Cortex of kidney (tissue), 1 donor: ENCODE results near the gene SDCBP2.

ENCODE experiments used
- DNase-seq: peaks from one replicate; lab custom pipeline; 2025; lab: John Stamatoyannopoulos, UW

Gene SDCBP2

DNA sequence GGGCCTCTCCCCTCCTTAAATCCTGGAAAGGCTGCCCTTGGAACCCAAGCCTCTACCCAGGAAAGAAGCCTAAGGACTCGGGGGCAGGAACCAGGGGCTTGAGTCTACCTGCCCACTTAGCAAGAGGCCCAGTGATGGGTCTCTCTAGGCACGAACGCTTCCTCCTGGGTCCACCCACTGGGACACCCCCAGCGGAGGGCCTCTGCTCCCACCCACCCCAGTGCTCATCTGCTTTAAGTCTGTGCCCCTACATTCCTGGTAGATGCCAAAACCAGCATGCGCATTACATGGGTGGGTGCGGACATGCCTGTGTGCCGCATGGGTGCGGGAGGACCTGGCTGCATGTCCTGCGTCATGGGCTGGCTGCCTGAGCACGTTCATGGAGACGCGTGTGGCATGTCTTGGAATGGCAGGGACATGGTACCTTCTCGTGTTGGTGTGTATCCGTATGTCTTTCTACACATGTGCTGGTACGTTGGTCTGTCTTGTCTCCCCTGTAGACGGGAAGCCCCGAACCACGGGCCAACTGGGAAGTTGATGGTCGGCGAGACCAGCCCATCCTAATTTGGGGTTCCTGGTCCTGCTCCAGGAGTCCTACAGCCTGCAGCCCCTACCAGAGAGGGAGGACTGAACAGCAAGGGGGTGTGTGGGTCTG is 33.5 kb downstream of the SDCBP2 start:
- DNase-seq, result no peak

DNA sequence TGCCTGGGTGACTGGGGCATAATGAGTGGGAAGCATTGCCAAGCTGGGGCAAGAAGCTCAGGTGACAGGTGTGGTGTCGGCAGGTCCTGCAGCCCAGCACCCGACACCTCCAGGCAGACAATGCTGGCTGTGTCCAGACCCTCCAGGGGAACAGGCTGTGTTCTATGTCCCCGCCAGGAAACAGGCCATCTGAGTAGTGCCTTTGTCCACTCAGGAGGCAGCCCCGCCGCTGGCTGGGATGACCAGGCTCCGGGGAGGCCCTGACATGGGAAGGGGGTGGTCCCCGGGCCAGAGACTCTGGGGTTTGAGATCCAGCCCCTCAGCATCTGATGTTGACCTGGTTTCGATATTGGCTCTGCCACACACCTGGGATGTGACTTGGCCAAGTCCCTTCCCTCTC is 34.4 kb downstream of the SDCBP2 start:
- DNase-seq, result no peak

DNA sequence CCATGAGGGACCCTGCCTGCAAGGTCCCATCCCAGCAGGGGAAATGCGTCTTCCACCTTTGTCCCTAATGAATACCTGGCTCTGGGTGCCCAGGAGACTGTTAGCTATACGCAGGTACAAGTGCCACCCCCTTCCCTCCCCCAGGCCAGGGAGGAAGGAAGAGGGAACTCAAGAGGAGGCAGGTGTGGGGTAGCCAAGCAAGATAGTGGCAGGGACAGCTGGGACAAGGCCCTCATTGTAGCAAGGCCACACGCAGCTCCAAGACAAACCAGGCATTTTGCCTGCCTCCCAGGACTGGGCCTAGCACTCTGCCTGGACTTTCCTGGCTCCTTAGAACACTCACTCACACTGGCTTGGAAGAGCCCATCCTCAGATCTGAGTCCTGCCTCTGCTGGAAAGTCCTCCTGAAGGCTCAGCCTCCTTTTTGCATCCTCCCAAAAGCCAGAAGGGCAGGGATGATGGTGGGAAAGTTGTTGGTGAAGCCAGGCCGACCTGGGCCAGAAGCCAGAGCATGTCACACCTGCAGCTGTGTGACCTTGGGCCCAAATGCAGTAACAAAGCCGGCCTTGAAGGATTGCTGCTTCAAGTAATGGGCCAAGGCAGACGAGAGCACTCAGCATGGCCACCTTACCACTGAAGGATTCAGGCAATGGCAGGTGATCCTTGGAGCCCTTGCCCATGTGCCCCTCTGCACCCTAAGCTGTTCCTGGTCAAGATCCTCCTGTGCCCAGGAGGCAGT is 35.1 kb downstream of the SDCBP2 start:
- DNase-seq, result no peak

GRCh38 chr20:1292620-1293019 is 36.3 kb downstream of the SDCBP2 start:
- DNase-seq, result no peak

GRCh38 chr20:1291191-1291741 is 37.7 kb downstream of the SDCBP2 start:
- DNase-seq, result no peak

DNA sequence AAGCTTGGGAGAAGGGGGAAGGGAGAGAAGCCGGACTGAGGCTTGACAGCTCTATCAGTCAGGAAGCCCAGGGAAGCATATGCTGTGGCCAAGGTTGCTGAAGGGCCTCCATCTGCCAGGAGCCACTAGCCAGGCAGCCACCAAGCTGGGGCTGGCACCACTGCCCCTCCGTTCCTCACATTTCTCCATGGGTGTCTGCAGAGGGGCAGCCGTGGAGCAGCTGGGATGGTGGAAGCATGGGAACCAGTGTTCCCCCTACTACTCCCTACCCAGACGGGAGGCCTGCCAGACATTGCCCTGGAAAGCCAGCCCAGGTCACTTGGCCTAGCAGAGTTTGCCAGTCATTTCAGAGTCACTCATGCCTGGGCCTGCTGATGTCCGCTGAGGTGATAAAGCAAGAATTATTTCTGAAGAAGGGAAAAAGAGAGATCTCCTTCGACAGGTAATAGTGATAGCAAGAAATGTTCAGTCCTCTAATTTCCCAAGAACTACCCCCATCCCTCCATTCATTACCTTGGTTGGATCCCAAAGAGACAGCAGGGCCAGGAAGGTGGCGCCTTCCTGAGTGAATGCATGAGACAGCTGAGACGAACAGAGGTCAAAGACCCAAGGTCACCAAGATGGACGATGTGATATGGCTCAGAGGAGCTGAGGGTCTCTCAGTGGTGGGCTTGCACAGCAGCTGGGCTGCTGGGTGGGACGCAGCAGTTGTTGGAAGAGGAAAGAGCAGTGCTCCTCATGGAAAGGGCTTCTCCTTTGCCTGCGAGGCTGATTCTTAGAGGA is 41.0 kb downstream of the SDCBP2 start:
- no peak for DNase-seq

DNA sequence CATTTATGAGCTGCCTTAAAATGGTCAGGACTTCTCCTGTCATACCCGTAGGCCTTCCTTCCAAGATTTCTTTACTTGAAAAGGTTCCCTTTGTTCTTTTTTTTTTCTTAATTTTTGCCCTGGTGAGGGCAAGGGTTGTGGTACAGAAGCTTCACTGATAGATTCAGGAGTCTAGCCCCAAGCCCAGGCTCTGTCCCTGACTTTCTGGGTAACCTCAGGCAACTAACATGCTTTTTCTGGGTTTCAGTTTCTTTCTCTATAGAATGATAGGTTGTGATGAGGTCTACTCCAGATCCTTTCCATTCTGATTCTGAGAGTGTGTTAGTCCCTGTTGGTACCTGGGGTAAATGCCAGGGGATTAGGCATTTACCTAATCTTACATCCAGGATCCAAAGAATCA is 41.6 kb downstream of the SDCBP2 start:
- no peak for DNase-seq

GRCh38 chr20:1286267-1287024 is 42.5 kb downstream of the SDCBP2 start:
- DNase-seq, result no peak

DNA sequence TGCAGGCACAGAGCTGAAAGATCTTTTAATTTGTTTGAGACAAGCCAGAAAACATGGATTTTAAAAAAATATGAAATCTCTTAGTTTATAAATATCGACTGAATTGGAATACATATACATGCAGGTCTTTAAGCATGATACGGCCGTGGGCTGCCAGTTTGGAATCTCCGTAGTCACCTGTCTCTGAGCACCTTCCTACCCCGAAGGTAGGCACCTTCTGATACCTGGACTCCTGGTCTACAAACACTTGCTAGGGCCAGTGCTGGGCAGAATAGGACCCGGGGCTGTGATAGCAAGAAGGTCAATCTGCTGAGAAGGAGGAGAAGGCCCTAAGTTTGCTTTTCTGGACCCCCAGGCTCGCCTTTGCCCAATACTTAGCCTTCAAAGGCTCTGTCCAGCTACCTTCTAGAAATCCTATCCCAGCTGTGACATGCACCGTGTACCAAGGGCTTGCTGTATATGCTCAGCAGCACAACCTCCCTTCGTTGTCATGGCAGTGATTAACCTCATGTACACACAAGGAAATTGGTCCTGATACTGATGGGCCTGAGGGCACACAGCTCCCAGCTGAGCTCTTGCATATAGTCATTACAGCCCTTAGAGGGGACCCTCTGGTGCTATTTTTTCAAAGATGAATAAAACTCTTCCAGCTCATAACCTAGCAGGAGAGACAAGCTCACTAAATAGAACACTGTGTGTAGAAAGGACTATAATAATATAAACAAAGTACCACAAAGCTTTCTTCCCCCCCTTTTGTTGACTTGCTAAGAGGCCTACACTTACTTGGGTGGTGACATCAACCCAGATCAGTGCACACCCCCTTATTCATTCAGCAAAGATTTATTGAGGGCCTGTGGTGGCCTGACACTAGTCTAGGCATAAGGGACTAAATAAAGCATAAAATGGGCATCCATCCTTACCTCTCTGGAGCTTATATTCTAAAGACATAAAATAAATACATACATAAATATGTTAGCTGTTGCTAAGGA is 45.1 kb downstream of the SDCBP2 start:
- DNase-seq, result no peak

DNA sequence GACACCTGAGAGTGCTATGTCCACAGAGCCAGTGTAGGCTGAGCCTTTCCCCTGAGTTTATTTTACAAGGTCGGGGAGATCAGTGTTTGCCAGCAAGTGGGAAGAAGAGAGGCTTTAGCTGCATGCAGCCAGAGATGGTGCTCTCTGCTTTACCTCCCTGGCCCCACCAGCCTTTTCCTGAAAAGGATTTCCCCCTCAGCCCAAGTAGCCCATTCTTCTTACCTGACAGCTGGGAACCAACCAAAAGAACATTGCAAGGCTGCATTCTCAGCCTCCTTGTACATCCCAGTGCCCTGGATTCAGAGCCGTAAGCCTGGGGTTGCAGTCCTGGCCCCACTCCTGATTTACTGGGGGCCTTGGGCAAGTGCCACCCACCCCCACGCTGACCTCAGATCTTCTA is 46.0 kb downstream of the SDCBP2 start:
- no peak for DNase-seq

GRCh38 chr20:1281279-1282057 is 47.5 kb downstream of the SDCBP2 start:
- DNase-seq, result no peak

GRCh38 chr20:1280195-1281102 is 48.5 kb downstream of the SDCBP2 start:
- DNase-seq, result no peak

GRCh38 chr20:1278993-1279392 is 49.9 kb downstream of the SDCBP2 start:
- no peak for DNase-seq

- no peak for DNase-seq
Measured at GRCh38 chr20:1277529-1278322, 51.2 kb downstream of the SDCBP2 start.

GRCh38 chr20:1275919-1276318 is 53.0 kb downstream of the SDCBP2 start:
- DNase-seq, result no peak

DNA sequence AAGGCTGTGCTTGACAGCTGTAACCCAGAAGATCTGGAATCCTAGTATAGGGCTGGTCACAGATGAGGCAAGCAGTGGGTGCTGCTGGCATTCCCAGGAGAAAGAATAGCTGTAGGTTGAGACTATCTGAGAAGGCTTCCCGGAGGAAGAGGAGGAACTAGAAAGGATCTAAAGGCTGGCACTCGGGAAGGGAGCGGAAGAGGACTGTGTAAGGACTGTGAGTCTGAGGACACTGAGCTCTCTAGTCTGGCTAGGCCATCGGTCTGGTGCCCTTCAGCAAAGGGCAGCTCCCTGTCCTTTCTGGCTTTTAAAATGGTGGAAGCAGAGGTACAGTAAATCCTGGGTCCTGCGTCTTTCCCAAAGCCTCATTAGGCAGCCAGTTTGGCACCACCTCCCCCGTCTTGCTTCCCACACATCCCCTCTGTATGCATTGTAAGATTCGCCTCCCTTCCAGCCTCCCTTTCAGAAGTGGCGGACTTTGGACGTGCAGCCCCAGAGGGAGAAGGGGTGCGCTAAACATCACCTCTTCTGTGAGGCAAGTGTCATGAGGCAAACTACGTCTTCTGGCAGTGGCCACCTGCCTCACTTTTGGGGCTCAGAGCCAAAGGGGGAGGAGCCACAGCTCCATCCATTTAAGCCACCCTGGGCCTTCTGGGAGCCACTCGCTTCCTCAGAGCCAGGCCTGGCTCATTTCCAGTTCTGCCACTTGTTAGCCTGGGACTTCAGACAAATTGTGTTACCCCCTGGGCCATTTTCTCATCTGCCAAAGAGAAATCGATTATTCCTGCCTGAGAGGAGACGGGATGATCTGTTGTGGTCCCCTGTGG is 54.2 kb downstream of the SDCBP2 start:
- DNase-seq, result no peak

GRCh38 chr20:1273366-1273765 is 55.6 kb downstream of the SDCBP2 start:
- DNase-seq, result no peak
